Measurements from ENCODE around the gene NFIB.

The NFIB gene

GRCh38 chr9:14185016-14185415 lies 128.9 kb downstream of the NFIB start:
- no peak for DNase-seq (ENCODE audit: low read depth)

GRCh38 chr9:14183001-14183400 lies 130.9 kb downstream of the NFIB start:
- DNase-seq (ENCODE audit: low read depth), result no peak

GRCh38 chr9:14180960-14181537 lies 132.9 kb downstream of the NFIB start:
- DNase-seq (ENCODE audit: low read depth), result no peak

- no peak for DNase-seq (ENCODE audit: low read depth)
These were observed 133.6 kb downstream of the NFIB start for GRCh38 chr9:14180093-14180959.

GRCh38 chr9:14179449-14179848 lies 134.5 kb downstream of the NFIB start:
- DNase-seq (ENCODE audit: low read depth), result no peak

GRCh38 chr9:14175778-14176177 lies 138.2 kb downstream of the NFIB start:
- DNase-seq (ENCODE audit: low read depth), result no peak

GRCh38 chr9:14173713-14174112 lies 140.2 kb downstream of the NFIB start:
- no peak for DNase-seq (ENCODE audit: low read depth)

- no peak for DNase-seq (ENCODE audit: low read depth)
These were observed 142.9 kb downstream of the NFIB start for GRCh38 chr9:14170973-14171596.

- no peak for DNase-seq (ENCODE audit: low read depth)
These were observed 143.5 kb downstream of the NFIB start for GRCh38 chr9:14170392-14170931.

- no peak for DNase-seq (ENCODE audit: low read depth)
These were observed 145.6 kb downstream of the NFIB start for GRCh38 chr9:14168381-14168780.

- no peak for DNase-seq (ENCODE audit: low read depth)
These were observed 148.4 kb downstream of the NFIB start for GRCh38 chr9:14165376-14166035.

- DNase-seq (ENCODE audit: low read depth), result no peak
These were observed 149.0 kb downstream of the NFIB start for GRCh38 chr9:14164908-14165307.

GRCh38 chr9:14159440-14160216 lies 154.3 kb downstream of the NFIB start:
- no peak for DNase-seq (ENCODE audit: low read depth)

GRCh38 chr9:14158916-14159315 lies 155.0 kb downstream of the NFIB start:
- no peak for DNase-seq (ENCODE audit: low read depth)

GRCh38 chr9:14158136-14158813 lies 155.7 kb downstream of the NFIB start:
- no peak for DNase-seq (ENCODE audit: low read depth)

GRCh38 chr9:14157191-14157590 lies 156.8 kb downstream of the NFIB start:
- DNase-seq (ENCODE audit: low read depth), result no peak

GRCh38 chr9:14156046-14156445 lies 157.9 kb downstream of the NFIB start:
- DNase-seq (ENCODE audit: low read depth), result no peak

GRCh38 chr9:14155237-14155636 lies 158.7 kb downstream of the NFIB start:
- DNase-seq (ENCODE audit: low read depth), result no peak

GRCh38 chr9:14153310-14153720 lies 160.6 kb downstream of the NFIB start:
- no peak for DNase-seq (ENCODE audit: low read depth)

GRCh38 chr9:14151451-14151850 lies 162.5 kb downstream of the NFIB start:
- no peak for DNase-seq (ENCODE audit: low read depth)

GRCh38 chr9:14148501-14149103 lies 165.3 kb downstream of the NFIB start:
- no peak for DNase-seq (ENCODE audit: low read depth)

Measured in HS-27A (cell line).